Esophagus muscularis mucosa (tissue), 4 donors: Measurements from ENCODE around the gene FASTKD2. TPM values are rescaled to one million over a fixed set of nuclear protein-coding genes. Genes with fewer than 3 reads are reported as not detected.

Source experiments
- DNase-seq: peaks from one replicate; pipeline ENCODE4 v3.0.0-alpha.2; 2017; ENCODE audit errors: extremely low spot score
- H3K27ac ChIP-seq, 4 donors: fragments of 200-600 bp; sonication (generic); replicated peaks in 1 of 4; 1 replicate in 3 of 4; 2 replicates in 1 of 4; pipeline ENCODE4 v1.5.1; 2016 to 2019; ENCODE audit warnings: mild to moderate bottlenecking in 1 of 4
- H3K27me3 ChIP-seq, 4 donors: fragments of 200-600 bp; sonication (generic); one replicate each; pipeline versions ENCODE4 v1.5.1 to v1.6.0; 2016 to 2019
- H3K36me3 ChIP-seq, 4 donors: fragments of 200-600 bp; sonication (generic); one replicate each; pipeline ENCODE4 v1.5.1; 2016 to 2019
- H3K4me1 ChIP-seq, 4 donors: fragments of 200-600 bp; sonication (generic); one replicate each; pipeline ENCODE4 v1.5.1; 2016 to 2019
- H3K4me3 ChIP-seq, 4 donors: fragments of 200-600 bp; sonication (generic); 1 replicate in 2 of 4; 2 replicates in 2 of 4; pipeline ENCODE4 v1.5.1; 2016 to 2019; ENCODE audit warnings: mild to moderate bottlenecking in 4 of 4, moderate library complexity in 1 of 4
- H3K9me3 ChIP-seq, 4 donors: fragments of 200-600 bp; sonication (generic); 1 replicate in 3 of 4; 2 replicates in 1 of 4; pipeline ENCODE4 v1.5.1; 2016 to 2019
- CTCF ChIP-seq, 3 experiments: fragments of 200-600 bp in 2 of 3; fragments of 450-650 bp in 1 of 3; sonication (generic) in 2 of 3; IDR thresholded peaks; one replicate each; pipeline ENCODE4 v1.5.1; 2017 to 2019; ENCODE audit warnings: antibody characterized with exemption in 3 of 3, mild to moderate bottlenecking in 2 of 3, moderate library complexity in 1 of 3
- EP300 ChIP-seq: sonication (generic); formaldehyde crosslinking; IDR thresholded peaks from one replicate; pipeline ENCODE4 v1.6.1; 2017; ENCODE audit warnings: antibody characterized with exemption
- POLR2A ChIP-seq: fragments of 450-650 bp; IDR thresholded peaks from one replicate; pipeline ENCODE4 v1.6.1; 2017; ENCODE audit warnings: antibody characterized with exemption, moderate library complexity, mild to moderate bottlenecking, low read depth
- POLR2AphosphoS5 ChIP-seq, 2 donors: sonication (generic); formaldehyde crosslinking; IDR thresholded peaks; one replicate each; pipeline ENCODE4 v1.6.1; 2017; ENCODE audit warnings: antibody characterized with exemption in 2 of 2
- WGBS: methylation state at CpG from one replicate; pipeline ENCODE4 v1.1.5; 2018; 5-methylcytosine and 5-hydroxymethylcytosine counted together
- intact Hi-C: fragments of 100-400 bp; cut with DNase I; formaldehyde crosslinking; loops from one replicate; pipeline ENCODE4 v1.15.1; 2023
- total RNA-seq, 4 donors: library from RNA; depleted of rRNA; stranded (reverse); fragments of >200 nt; gene quantifications; one replicate each; pipeline versions ENCODE4 v1.1.0 to v1.2.1, GENCODE V29; 2016

FASTKD2 gene
- total RNA-seq, 4 donors from 2014 or later: 22.5 to 31.3 (median 25.2) TPM

- peaks cover 0 to 27% (median 23%) of the 10 kb centered on the region in 4 donors for H3K4me1 ChIP-seq
- no peak overlapping the region for H3K27ac ChIP-seq
- H3K4me3 ChIP-seq: no peak overlapping the region
- no peak for DNase-seq
- no peaks in the 10 kb centered on the region for H3K27me3 ChIP-seq
- 78% methylated on average over 3 of the region's 3 CpGs for WGBS
- H3K36me3 ChIP-seq: no peaks in the 10 kb centered on the region
- intact Hi-C loops: no loop called here
- TF ChIP-seq EP300 (no peak), CTCF (IDR thresholded peaks at IDR 0.05) (no peak), POLR2A (no peak), POLR2AphosphoS5 (IDR thresholded peaks at IDR 0.05) (no peak)
- peaks cover 0 to 12% (median 3%) of the 10 kb centered on the region in 4 donors for H3K9me3 ChIP-seq
Measured at GRCh38 chr2:206831442-206831995, 66.1 kb downstream of the FASTKD2 start.

GRCh38 chr2:206832873-206833272, 67.5 kb downstream of the FASTKD2 start:
- Histone ChIP-seq H3K4me1 (peaks cover 0 to 41% (median 30%) of the 10 kb centered on the region in 4 donors), H3K9me3 (peaks cover 0 to 12% (median 3%) of the 10 kb centered on the region in 4 donors), H3K27ac (peak overlapping the region in 2 of 4 donors; percentile 0 to 9), H3K27me3 (no peaks in the 10 kb centered on the region), H3K36me3 (no peaks in the 10 kb centered on the region), H3K4me3 (no peak overlapping the region)
- no peak for DNase-seq
- 36% methylated on average over 2 of the region's 2 CpGs for WGBS
- intact Hi-C loops: no loop called here
- TF ChIP-seq POLR2AphosphoS5 (IDR thresholded peaks at IDR 0.05): no peak
- no peak for TF ChIP-seq POLR2A
- no peak for TF ChIP-seq EP300
- TF ChIP-seq CTCF (IDR thresholded peaks at IDR 0.05): no peak

- H3K36me3 ChIP-seq: no peaks in the 10 kb centered on the region
- WGBS: 90% methylated on average over 3 of the region's 3 CpGs
- intact Hi-C loops: no loop called here
- DNase-seq: no peak
- H3K4me3 ChIP-seq: no peak overlapping the region
- peaks cover 0 to 45% (median 32%) of the 10 kb centered on the region in 4 donors for H3K4me1 ChIP-seq
- TF ChIP-seq POLR2AphosphoS5 (IDR thresholded peaks at IDR 0.05) (no peak), POLR2A (no peak), CTCF (IDR thresholded peaks at IDR 0.05) (no peak), EP300 (no peak)
- peak overlapping the region in 1 of 4 donors; percentile 9 for H3K27ac ChIP-seq
- H3K27me3 ChIP-seq: no peaks in the 10 kb centered on the region
- peaks cover 0 to 12% (median 3%) of the 10 kb centered on the region in 4 donors for H3K9me3 ChIP-seq
Measured at GRCh38 chr2:206833291-206833690, 67.9 kb downstream of the FASTKD2 start.

GRCh38 chr2:206836722-206837121, 71.3 kb downstream of the FASTKD2 start:
- TF ChIP-seq EP300 (no peak), POLR2AphosphoS5 (IDR thresholded peaks at IDR 0.05) (no peak), CTCF (IDR thresholded peaks at IDR 0.05) (no peak), POLR2A (no peak)
- Histone ChIP-seq H3K27ac (no peak overlapping the region), H3K4me1 (peaks cover 0 to 44% (median 31%) of the 10 kb centered on the region in 4 donors), H3K9me3 (peaks cover 0 to 12% (median 3%) of the 10 kb centered on the region in 4 donors), H3K36me3 (no peaks in the 10 kb centered on the region), H3K4me3 (no peak overlapping the region), H3K27me3 (no peaks in the 10 kb centered on the region)
- 41% methylated on average over 2 of the region's 2 CpGs for WGBS
- intact Hi-C loops: no loop called here
- DNase-seq: no peak

- H3K4me3 ChIP-seq: no peak overlapping the region
- H3K9me3 ChIP-seq: peaks cover 0 to 12% (median 3%) of the 10 kb centered on the region in 4 donors
- DNase-seq: no peak
- intact Hi-C loops: no loop called here
- peaks cover 0 to 33% (median 23%) of the 10 kb centered on the region in 4 donors for H3K4me1 ChIP-seq
- 60% methylated on average over 1 of the region's 1 CpG for WGBS
- no peaks in the 10 kb centered on the region for H3K36me3 ChIP-seq
- no peak overlapping the region for H3K27ac ChIP-seq
- no peaks in the 10 kb centered on the region for H3K27me3 ChIP-seq
- no peak for TF ChIP-seq POLR2A
- TF ChIP-seq EP300: no peak
- no peak for TF ChIP-seq CTCF (IDR thresholded peaks at IDR 0.05)
- no peak for TF ChIP-seq POLR2AphosphoS5 (IDR thresholded peaks at IDR 0.05)
Measured at GRCh38 chr2:206837775-206838174, 72.4 kb downstream of the FASTKD2 start.
